Natural killer cell (primary cell): ENCODE results near the gene SLC39A7. TPM values are rescaled to one million over a fixed set of nuclear protein-coding genes. Genes with fewer than 3 reads are reported as not detected.

ENCODE experiments used
- ATAC-seq, 3 donors: fragments of 150-1000 bp in 2 of 3; fragments of 200-7000 bp in 1 of 3; cut with Tn5 transposase; 1 replicate in 1 of 3; 2 replicates in 2 of 3; pipeline ENCODE4 v1.10.0; 2021; ENCODE audit warnings: mild to moderate bottlenecking in 2 of 3, moderate library complexity in 2 of 3
- DNase-seq, 2 donors: peaks; one replicate each; pipeline versions ENCODE4 v3.0.0 to v3.0.0-alpha.2; 2013 to 2021; ENCODE audit warnings: mixed read lengths in 1 of 2
- H3K27ac ChIP-seq: one replicate; pipeline ENCODE4 v1.5.1; 2013; ENCODE audit warnings: mild to moderate bottlenecking, low read length
- H3K27me3 ChIP-seq: one replicate; pipeline ENCODE4 v1.6.1; 2013; ENCODE audit warnings: low read length; ENCODE audit not compliant: control insufficient read depth, insufficient read depth
- H3K36me3 ChIP-seq: one replicate; pipeline ENCODE4 v1.6.1; 2013; ENCODE audit warnings: low read length; ENCODE audit not compliant: control insufficient read depth, insufficient read depth
- H3K4me1 ChIP-seq: one replicate; pipeline ENCODE4 v1.6.1; 2013; ENCODE audit warnings: low read length; ENCODE audit not compliant: control insufficient read depth, insufficient read depth
- H3K4me3 ChIP-seq: one replicate; pipeline ENCODE4 v1.5.1; 2013; ENCODE audit warnings: low read length
- H3K9me3 ChIP-seq: one replicate; pipeline ENCODE4 v1.6.1; 2013; ENCODE audit warnings: low read length; ENCODE audit not compliant: control insufficient read depth, insufficient read depth
- H3K27ac Mint-ChIP-seq, 2 donors: one replicate each; pipeline ENCODE4 v1.8.0; 2022; ENCODE audit warnings: mild to moderate bottlenecking in 2 of 2, mixed read lengths in 2 of 2, moderate library complexity in 1 of 2
- H3K27me3 Mint-ChIP-seq, 2 donors: one replicate each; pipeline ENCODE4 v1.8.0; 2022; ENCODE audit warnings: low read depth in 2 of 2, mixed read lengths in 2 of 2
- H3K36me3 Mint-ChIP-seq: one replicate; pipeline ENCODE4 v1.8.0; 2022; ENCODE audit warnings: mixed read lengths
- H3K4me1 Mint-ChIP-seq, 2 donors: one replicate each; pipeline ENCODE4 v1.8.0; 2022; ENCODE audit warnings: mixed read lengths in 2 of 2
- H3K4me3 Mint-ChIP-seq: one replicate; pipeline ENCODE4 v1.8.0; 2022; ENCODE audit warnings: mild to moderate bottlenecking, moderate library complexity, mixed read lengths
- H3K9me3 Mint-ChIP-seq, 2 donors: one replicate each; pipeline ENCODE4 v1.8.0; 2022; ENCODE audit warnings: mixed read lengths in 2 of 2
- WGBS: methylation state at CpG from one replicate; pipeline ENCODE4 v1.1.7; 2013; ENCODE audit warnings: missing lambda C conversion rate; ENCODE audit not compliant: insufficient coverage; 5-methylcytosine and 5-hydroxymethylcytosine counted together
- intact Hi-C: fragments of 100-400 bp; cut with micrococcal nuclease; formaldehyde crosslinking; loops from one replicate; pipeline ENCODE4 v1.14.2; 2022
- total RNA-seq, 4 donors: library from RNA; stranded (reverse); fragments of 120-200 nt in 1 of 4; gene quantifications; one replicate each; pipeline versions ENCODE4 v1.2.3 to v1.2.4, GENCODE V29; 2013 to 2022
- TF ChIP-seq, protein P1 (sequence below): fragments of 200-600 bp; IDR thresholded peaks from one replicate; pipeline ENCODE4 v1.8.0; 2022; ENCODE audit warnings: antibody characterized with exemption

Gene SLC39A7
- total RNA-seq, 3 donors from 2014 or later (not counting 1 experiment from before 2014, with no cell fraction given): 38.9 to 45.7 (median 45.6) TPM

DNA sequence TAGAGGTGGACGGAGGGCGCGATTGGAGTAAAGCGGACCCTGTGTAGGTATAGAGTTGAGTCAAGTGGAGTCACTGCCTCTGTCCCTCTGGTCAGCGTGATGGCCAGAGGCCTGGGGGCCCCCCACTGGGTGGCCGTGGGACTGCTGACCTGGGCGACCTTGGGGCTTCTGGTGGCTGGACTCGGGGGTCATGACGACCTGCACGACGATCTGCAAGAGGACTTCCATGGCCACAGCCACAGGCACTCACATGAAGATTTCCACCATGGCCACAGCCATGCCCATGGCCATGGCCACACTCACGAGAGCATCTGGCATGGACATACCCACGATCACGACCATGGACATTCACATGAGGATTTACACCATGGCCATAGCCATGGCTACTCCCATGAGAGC lies 479 bp downstream of the SLC39A7 start:
- H3K27ac Mint-ChIP-seq: peak overlapping the region; percentile 98
- no peaks in the 10 kb centered on the region for H3K9me3 Mint-ChIP-seq
- H3K4me3 Mint-ChIP-seq: peak overlapping the region; percentile 99
- peak in 1 of 2 donors; percentile 25 for DNase-seq
- Histone ChIP-seq H3K27me3 (no peaks in the 10 kb centered on the region), H3K4me1 (peaks cover 45% of the 10 kb centered on the region), H3K4me3 (peak overlapping the region; percentile 99), H3K36me3 (peaks cover 40% of the 10 kb centered on the region), H3K9me3 (no peaks in the 10 kb centered on the region), H3K27ac (peak overlapping the region; percentile 99)
- TF ChIP-seq, protein P1, sequence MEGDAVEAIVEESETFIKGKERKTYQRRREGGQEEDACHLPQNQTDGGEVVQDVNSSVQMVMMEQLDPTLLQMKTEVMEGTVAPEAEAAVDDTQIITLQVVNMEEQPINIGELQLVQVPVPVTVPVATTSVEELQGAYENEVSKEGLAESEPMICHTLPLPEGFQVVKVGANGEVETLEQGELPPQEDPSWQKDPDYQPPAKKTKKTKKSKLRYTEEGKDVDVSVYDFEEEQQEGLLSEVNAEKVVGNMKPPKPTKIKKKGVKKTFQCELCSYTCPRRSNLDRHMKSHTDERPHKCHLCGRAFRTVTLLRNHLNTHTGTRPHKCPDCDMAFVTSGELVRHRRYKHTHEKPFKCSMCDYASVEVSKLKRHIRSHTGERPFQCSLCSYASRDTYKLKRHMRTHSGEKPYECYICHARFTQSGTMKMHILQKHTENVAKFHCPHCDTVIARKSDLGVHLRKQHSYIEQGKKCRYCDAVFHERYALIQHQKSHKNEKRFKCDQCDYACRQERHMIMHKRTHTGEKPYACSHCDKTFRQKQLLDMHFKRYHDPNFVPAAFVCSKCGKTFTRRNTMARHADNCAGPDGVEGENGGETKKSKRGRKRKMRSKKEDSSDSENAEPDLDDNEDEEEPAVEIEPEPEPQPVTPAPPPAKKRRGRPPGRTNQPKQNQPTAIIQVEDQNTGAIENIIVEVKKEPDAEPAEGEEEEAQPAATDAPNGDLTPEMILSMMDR: no peak
- H3K27me3 Mint-ChIP-seq: no peaks in the 10 kb centered on the region
- ATAC-seq: no peak
- H3K36me3 Mint-ChIP-seq: peaks cover 20% of the 10 kb centered on the region
- WGBS: 6% methylated on average over 14 of the region's 14 CpGs
- H3K4me1 Mint-ChIP-seq: peaks cover 75 to 93% of the 10 kb centered on the region in 2 donors
- intact Hi-C loops: loop anchor here (2.0 to 5.0 kb wide), 3 partner anchors 98 to 349 kb away; partner anchors contain the start of genes PHF1, PSMB9, RGL2 and TAP1

DNA sequence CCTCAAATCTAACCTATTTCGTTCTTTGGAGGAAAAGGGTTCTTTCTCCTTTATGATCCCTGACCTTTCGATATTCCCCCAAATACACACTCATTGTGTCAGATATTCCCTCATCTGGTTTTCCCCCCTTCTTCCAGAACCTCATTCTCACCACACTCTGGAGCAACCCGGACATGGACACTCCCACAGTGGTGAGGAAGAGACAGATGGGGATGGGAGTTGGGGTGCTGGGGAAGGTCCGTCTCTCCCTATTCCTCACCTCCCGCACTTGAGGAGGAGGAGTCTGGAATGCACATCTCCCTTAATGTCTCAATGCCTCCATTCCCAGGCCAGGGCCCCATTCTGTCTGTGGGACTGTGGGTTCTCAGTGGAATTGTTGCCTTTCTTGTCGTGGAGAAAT lies 1.3 kb downstream of the SLC39A7 start:
- DNase-seq: no peak
- ATAC-seq: no peak
- Histone ChIP-seq H3K27ac (no peak overlapping the region), H3K4me3 (no peak overlapping the region), H3K36me3 (peaks cover 32% of the 10 kb centered on the region), H3K27me3 (no peaks in the 10 kb centered on the region), H3K4me1 (peaks cover 45% of the 10 kb centered on the region), H3K9me3 (no peaks in the 10 kb centered on the region)
- TF ChIP-seq, protein P1: no peak
- no peaks in the 10 kb centered on the region for H3K27me3 Mint-ChIP-seq
- peaks cover 74 to 87% of the 10 kb centered on the region in 2 donors for H3K4me1 Mint-ChIP-seq
- H3K27ac Mint-ChIP-seq: peak overlapping the region; percentile 98
- H3K36me3 Mint-ChIP-seq: peaks cover 13% of the 10 kb centered on the region
- WGBS: 97% methylated on average over 3 of the region's 6 CpGs
- no peaks in the 10 kb centered on the region for H3K9me3 Mint-ChIP-seq
- intact Hi-C loops: loop anchor here (2.0 to 5.0 kb wide), 3 partner anchors 97 to 350 kb away; partner anchors contain the start of genes PHF1, PSMB9, RGL2 and TAP1
- H3K4me3 Mint-ChIP-seq: peak overlapping the region; percentile 86

- ATAC-seq (no peak), DNase-seq (no peak)
- peaks cover 66 to 81% of the 10 kb centered on the region in 2 donors for H3K4me1 Mint-ChIP-seq
- H3K27me3 Mint-ChIP-seq: no peaks in the 10 kb centered on the region
- intact Hi-C loops: loop anchor here (5.0 kb wide), 2 partner anchors 210 to 350 kb away; partner anchors contain the start of genes PHF1, PSMB9 and TAP1
- Histone ChIP-seq H3K36me3 (peaks cover 23% of the 10 kb centered on the region), H3K4me3 (no peak overlapping the region), H3K4me1 (peaks cover 51% of the 10 kb centered on the region), H3K27ac (no peak overlapping the region), H3K9me3 (no peaks in the 10 kb centered on the region), H3K27me3 (no peaks in the 10 kb centered on the region)
- TF ChIP-seq, protein P1: no peak
- WGBS: 92% methylated on average over 6 of the region's 6 CpGs
- peak overlapping the region; percentile 49 for H3K4me3 Mint-ChIP-seq
- peak overlapping the region in 1 of 2 donors; percentile 15 for H3K27ac Mint-ChIP-seq
- H3K9me3 Mint-ChIP-seq: no peaks in the 10 kb centered on the region
- H3K36me3 Mint-ChIP-seq: peaks cover 13% of the 10 kb centered on the region
Measured at GRCh38 chr6:33202799-33203198, 2.1 kb downstream of the SLC39A7 start.
